ENCODE results near the gene OR4D2.

Gene OR4D2

DNA sequence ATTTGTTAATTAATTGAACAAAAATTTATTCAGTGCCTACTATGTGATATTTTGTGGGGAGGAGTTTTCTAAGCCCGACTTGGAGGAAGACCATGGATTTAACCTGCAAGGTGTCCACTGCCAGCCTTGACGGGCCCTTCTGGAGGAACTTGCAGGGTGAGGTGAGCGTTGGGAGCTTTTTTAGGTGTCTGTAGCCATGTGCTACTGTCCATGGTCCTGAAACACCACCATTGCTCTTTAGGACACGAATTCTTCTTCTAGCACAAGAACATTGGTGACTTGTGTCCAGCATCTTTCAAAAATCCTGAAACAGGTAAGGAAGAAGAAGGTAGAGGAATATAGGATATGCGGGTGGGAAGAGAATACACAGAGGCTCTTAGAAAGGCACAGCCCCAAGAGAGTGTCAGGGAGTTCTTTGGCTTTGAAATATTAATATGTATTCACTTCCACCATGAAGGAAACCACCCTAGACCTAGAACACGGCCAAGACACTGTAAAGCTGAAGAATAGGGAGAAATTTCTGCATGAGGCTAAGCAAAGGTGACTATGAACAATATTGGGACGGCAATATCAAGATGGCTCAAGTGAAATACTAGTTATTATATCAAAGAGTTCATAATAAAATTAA is 46.5 kb upstream of the OR4D2 start:
- TF ChIP-seq CEBPB (IDR thresholded peaks at IDR 0.05) (no peak), TAF1 (IDR thresholded peaks at IDR 0.05; ENCODE audit: low read depth) (no peak), CREB1 (IDR thresholded peaks at IDR 0.05; ENCODE audit: low read depth) (no peak), YY1 (IDR thresholded peaks at IDR 0.05; ENCODE audit: low read depth) (0 out of 2 replicates have a peak, but pooled peaks have one; percentile 50), ZBTB7A (IDR thresholded peaks at IDR 0.05; ENCODE audit: low read depth) (no peak), EP300 (IDR thresholded peaks at IDR 0.05; ENCODE audit: borderline replicate concordance) (no peak)
- TF ChIP-seq, protein P1, sequence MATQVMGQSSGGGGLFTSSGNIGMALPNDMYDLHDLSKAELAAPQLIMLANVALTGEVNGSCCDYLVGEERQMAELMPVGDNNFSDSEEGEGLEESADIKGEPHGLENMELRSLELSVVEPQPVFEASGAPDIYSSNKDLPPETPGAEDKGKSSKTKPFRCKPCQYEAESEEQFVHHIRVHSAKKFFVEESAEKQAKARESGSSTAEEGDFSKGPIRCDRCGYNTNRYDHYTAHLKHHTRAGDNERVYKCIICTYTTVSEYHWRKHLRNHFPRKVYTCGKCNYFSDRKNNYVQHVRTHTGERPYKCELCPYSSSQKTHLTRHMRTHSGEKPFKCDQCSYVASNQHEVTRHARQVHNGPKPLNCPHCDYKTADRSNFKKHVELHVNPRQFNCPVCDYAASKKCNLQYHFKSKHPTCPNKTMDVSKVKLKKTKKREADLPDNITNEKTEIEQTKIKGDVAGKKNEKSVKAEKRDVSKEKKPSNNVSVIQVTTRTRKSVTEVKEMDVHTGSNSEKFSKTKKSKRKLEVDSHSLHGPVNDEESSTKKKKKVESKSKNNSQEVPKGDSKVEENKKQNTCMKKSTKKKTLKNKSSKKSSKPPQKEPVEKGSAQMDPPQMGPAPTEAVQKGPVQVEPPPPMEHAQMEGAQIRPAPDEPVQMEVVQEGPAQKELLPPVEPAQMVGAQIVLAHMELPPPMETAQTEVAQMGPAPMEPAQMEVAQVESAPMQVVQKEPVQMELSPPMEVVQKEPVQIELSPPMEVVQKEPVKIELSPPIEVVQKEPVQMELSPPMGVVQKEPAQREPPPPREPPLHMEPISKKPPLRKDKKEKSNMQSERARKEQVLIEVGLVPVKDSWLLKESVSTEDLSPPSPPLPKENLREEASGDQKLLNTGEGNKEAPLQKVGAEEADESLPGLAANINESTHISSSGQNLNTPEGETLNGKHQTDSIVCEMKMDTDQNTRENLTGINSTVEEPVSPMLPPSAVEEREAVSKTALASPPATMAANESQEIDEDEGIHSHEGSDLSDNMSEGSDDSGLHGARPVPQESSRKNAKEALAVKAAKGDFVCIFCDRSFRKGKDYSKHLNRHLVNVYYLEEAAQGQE (IDR thresholded peaks at IDR 0.05; ENCODE audit: low read depth), result peak; percentile 96
- TF ChIP-seq, protein P2, sequence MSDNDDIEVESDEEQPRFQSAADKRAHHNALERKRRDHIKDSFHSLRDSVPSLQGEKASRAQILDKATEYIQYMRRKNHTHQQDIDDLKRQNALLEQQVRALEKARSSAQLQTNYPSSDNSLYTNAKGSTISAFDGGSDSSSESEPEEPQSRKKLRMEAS (IDR thresholded peaks at IDR 0.05), result peak; percentile 31; the same call in 1 of the 2 replicates

DNA sequence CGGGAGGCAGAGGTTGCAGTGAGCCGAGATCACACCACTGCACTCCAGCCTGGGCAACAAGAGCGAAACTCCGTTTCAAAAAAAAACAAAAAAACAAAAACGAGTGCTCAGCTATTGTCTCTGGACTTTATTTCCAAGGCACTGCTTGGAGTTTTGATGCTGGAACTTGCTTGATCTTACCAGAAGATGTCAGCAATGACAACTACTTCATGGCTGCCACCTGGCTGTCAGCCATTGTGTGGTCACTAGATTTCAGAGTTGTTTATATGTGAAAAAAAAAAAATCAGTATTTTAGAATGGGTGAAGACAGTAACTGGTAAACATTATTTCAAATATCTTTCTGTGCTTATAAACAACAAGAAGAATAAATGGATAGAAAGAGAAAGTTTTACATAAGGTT is 44.9 kb upstream of the OR4D2 start:
- TF ChIP-seq EGR1 (IDR thresholded peaks at IDR 0.05) (no peak), NFIC (IDR thresholded peaks at IDR 0.05) (0 out of 2 replicates have a peak, but pooled peaks have one; percentile 7), RAD21 (IDR thresholded peaks at IDR 0.05; ENCODE audit: low read depth) (peak; percentile 55)

DNA sequence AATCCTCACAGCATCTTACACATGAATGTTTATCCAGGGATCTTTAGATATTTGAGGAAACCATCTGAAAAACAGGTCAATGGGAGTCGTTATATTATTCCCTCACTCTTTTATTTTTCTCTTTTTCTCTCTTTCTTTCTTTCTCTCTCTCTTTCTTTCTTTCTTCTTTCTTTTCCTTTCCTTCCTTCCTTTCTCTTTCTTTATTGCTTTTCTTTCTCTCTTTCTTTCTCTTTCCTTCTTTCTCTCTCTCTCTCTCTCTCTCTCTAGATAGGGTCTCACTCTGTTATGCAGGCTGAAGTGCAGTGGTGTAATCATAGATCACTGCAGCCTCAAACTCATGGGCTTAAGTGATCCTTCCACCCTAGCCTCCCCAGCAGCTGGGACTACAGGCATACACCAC is 38.9 kb upstream of the OR4D2 start:
- TF ChIP-seq ZBTB7A (IDR thresholded peaks at IDR 0.05; ENCODE audit: low read depth), result no peak
- TF ChIP-seq, protein P2 (IDR thresholded peaks at IDR 0.05), result no peak
- no peak for TF ChIP-seq TCF12 (IDR thresholded peaks at IDR 0.05; ENCODE audit: low read depth)
- TF ChIP-seq NFIC (IDR thresholded peaks at IDR 0.05), result no peak
- no peak for TF ChIP-seq EGR1 (IDR thresholded peaks at IDR 0.05)
- TF ChIP-seq TAF1 (IDR thresholded peaks at IDR 0.05; ENCODE audit: low read depth), result no peak
- TF ChIP-seq RAD21 (IDR thresholded peaks at IDR 0.05; ENCODE audit: low read depth), result no peak
- TF ChIP-seq TEAD4 (IDR thresholded peaks at IDR 0.05), result no peak
- TF ChIP-seq EP300 (IDR thresholded peaks at IDR 0.05; ENCODE audit: borderline replicate concordance), result no peak
- TF ChIP-seq CEBPB (IDR thresholded peaks at IDR 0.05), result no peak
- TF ChIP-seq, protein P3, sequence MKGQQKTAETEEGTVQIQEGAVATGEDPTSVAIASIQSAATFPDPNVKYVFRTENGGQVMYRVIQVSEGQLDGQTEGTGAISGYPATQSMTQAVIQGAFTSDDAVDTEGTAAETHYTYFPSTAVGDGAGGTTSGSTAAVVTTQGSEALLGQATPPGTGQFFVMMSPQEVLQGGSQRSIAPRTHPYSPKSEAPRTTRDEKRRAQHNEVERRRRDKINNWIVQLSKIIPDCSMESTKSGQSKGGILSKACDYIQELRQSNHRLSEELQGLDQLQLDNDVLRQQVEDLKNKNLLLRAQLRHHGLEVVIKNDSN (IDR thresholded peaks at IDR 0.05), result no peak
- TF ChIP-seq CREB1 (IDR thresholded peaks at IDR 0.05; ENCODE audit: low read depth), result no peak
- TF ChIP-seq FOXM1 (IDR thresholded peaks at IDR 0.05; ENCODE audit: borderline replicate concordance, low read depth), result no peak

DNA sequence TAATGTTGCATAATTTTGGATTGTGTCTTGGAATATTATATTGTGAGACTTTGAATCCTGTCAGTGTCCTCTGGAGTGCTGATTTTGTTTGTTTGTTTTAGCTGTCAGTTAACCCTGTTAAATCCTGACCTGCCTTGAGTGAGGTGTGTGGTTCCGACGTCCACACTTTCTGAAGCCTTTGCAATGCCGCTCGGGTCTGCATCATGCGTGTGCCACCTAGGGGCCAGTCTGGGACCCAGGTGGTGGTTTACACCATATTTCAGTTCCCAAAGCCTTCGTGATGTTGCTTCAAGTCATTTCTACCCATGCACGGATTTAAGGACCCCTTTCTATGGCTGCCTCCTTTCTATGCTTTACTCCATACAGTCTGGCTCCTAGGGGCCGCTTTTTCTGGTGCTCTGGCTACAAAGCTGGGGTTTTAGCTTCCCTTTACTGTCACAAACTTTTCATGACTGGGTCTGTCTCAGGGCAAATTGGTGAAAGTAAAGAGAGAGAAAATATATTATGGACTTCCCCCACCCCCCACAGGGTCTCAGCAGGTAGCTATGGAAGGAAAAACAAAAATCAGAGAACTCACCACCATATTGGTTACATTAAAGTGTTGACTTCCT is 30.0 kb upstream of the OR4D2 start:
- TF ChIP-seq TCF12 (IDR thresholded peaks at IDR 0.05; ENCODE audit: low read depth) (no peak), RAD21 (IDR thresholded peaks at IDR 0.05; ENCODE audit: low read depth) (peak; percentile 63)

DNA sequence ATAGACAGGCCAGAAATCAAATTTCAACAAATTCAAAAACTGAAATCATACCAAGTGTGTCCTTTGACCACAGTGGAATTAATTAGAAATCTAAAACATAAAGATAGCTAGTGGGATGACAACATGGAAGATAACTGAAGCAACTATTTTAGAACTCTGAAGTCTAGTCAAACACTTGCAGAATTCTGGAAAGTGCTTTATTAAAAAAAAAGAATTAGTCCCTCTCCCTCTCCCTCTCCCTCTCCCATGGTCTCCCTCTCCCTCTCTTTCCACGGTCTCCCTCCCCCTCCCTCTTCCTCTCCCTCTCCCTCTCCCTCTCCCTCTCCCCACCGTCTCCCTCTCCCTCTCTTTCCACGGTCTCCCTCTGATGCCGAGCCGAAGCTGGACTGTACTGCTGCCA is 25.3 kb upstream of the OR4D2 start:
- TF ChIP-seq, protein P2 (IDR thresholded peaks at IDR 0.05), result no peak
- TF ChIP-seq FOXM1 (IDR thresholded peaks at IDR 0.05; ENCODE audit: borderline replicate concordance, low read depth) (no peak), TEAD4 (IDR thresholded peaks at IDR 0.05) (no peak), EGR1 (IDR thresholded peaks at IDR 0.05) (no peak), ZBTB7A (IDR thresholded peaks at IDR 0.05; ENCODE audit: low read depth) (no peak), NFIC (IDR thresholded peaks at IDR 0.05) (no peak), TCF12 (IDR thresholded peaks at IDR 0.05; ENCODE audit: low read depth) (no peak), EP300 (IDR thresholded peaks at IDR 0.05; ENCODE audit: borderline replicate concordance) (no peak), CREB1 (IDR thresholded peaks at IDR 0.05; ENCODE audit: low read depth) (no peak), TAF1 (IDR thresholded peaks at IDR 0.05; ENCODE audit: low read depth) (no peak), YY1 (IDR thresholded peaks at IDR 0.05; ENCODE audit: low read depth) (no peak)
- TF ChIP-seq, protein P3 (IDR thresholded peaks at IDR 0.05), result no peak

DNA sequence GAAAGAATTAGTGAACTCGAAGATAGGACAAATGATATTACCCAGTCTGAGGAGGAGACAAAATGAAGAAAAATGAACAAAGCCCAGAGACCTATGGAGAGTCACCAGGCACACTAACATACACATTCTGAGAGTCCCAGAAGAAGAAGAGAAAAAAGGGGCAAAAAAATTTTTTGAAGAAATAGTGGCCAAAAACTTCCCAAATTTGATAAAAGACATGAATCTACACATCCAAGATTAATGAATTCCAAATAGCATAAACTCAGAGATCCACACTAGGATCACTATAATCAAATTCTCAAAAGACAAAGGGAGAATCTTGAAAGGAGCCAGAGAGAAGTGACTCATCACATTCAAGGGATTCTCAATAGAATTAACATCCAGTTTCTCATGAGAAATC is 22.0 kb upstream of the OR4D2 start:
- TF ChIP-seq, protein P1 (IDR thresholded peaks at IDR 0.05; ENCODE audit: low read depth), result no peak
- TF ChIP-seq, protein P3 (IDR thresholded peaks at IDR 0.05), result no peak
- no peak for TF ChIP-seq CREB1 (IDR thresholded peaks at IDR 0.05; ENCODE audit: low read depth)
- TF ChIP-seq TEAD4 (IDR thresholded peaks at IDR 0.05), result no peak
- TF ChIP-seq EP300 (IDR thresholded peaks at IDR 0.05; ENCODE audit: borderline replicate concordance), result no peak
- TF ChIP-seq CEBPB (IDR thresholded peaks at IDR 0.05), result no peak
- no peak for TF ChIP-seq EGR1 (IDR thresholded peaks at IDR 0.05)
- TF ChIP-seq ZBTB7A (IDR thresholded peaks at IDR 0.05; ENCODE audit: low read depth), result no peak
- TF ChIP-seq TAF1 (IDR thresholded peaks at IDR 0.05; ENCODE audit: low read depth), result no peak
- no peak for TF ChIP-seq FOXM1 (IDR thresholded peaks at IDR 0.05; ENCODE audit: borderline replicate concordance, low read depth)
- TF ChIP-seq TCF12 (IDR thresholded peaks at IDR 0.05; ENCODE audit: low read depth), result no peak

All from Ishikawa (cell line).